ENCODE measurements around the gene RIPK4.
A peak's percentile ranks its signal among the peaks of the same experiment; 100 is the strongest.
"Not testable (repeated sequence)": the region's sequence is repeated elsewhere in the genome, so short reads cannot be mapped to it uniquely, and the experiment has no call there.

The RIPK4 gene

GRCh38 chr21:41723835-41724234 lies 43.0 kb downstream of the RIPK4 start:
- not testable (repeated sequence) for H3K9me3 ChIP-seq (ENCODE audit: control insufficient read depth, insufficient read depth, low read length); H3K36me3 ChIP-seq (ENCODE audit: control insufficient read depth, insufficient read depth, low read length); H3K4me3 ChIP-seq (ENCODE audit: low read depth, low read length); H3K27ac ChIP-seq (ENCODE audit: low read depth, low read length); H3K9ac ChIP-seq (ENCODE audit: low read depth, low read length)
- H3K4me1 ChIP-seq (ENCODE audit: control insufficient read depth, insufficient read depth, low read length) = peaks cover 14% of the 10 kb centered on the region
- peaks cover 30% of the 10 kb centered on the region for H3K27me3 ChIP-seq (ENCODE audit: control insufficient read depth, insufficient read depth, low read length)

GRCh38 chr21:41722052-41723018 lies 44.5 kb downstream of the RIPK4 start:
- H3K27ac ChIP-seq (ENCODE audit: low read depth, low read length) = no peak overlapping the region
- no peak overlapping the region for H3K9ac ChIP-seq (ENCODE audit: low read depth, low read length)
- peaks cover 14% of the 10 kb centered on the region for H3K4me1 ChIP-seq (ENCODE audit: control insufficient read depth, insufficient read depth, low read length)
- H3K36me3 ChIP-seq (ENCODE audit: control insufficient read depth, insufficient read depth, low read length) = no peaks in the 10 kb centered on the region
- H3K27me3 ChIP-seq (ENCODE audit: control insufficient read depth, insufficient read depth, low read length) = peaks cover 30% of the 10 kb centered on the region
- H3K9me3 ChIP-seq (ENCODE audit: control insufficient read depth, insufficient read depth, low read length) = no peaks in the 10 kb centered on the region
- H3K4me3 ChIP-seq (ENCODE audit: low read depth, low read length) = no peak overlapping the region

- Histone ChIP-seq H3K36me3 (ENCODE audit: control insufficient read depth, insufficient read depth, low read length) (no peaks in the 10 kb centered on the region), H3K9ac (ENCODE audit: low read depth, low read length) (no peak overlapping the region), H3K4me1 (ENCODE audit: control insufficient read depth, insufficient read depth, low read length) (peaks cover 10% of the 10 kb centered on the region), H3K4me3 (ENCODE audit: low read depth, low read length) (no peak overlapping the region), H3K9me3 (ENCODE audit: control insufficient read depth, insufficient read depth, low read length) (no peaks in the 10 kb centered on the region), H3K27me3 (ENCODE audit: control insufficient read depth, insufficient read depth, low read length) (peaks cover 13% of the 10 kb centered on the region), H3K27ac (ENCODE audit: low read depth, low read length) (no peak overlapping the region)
These were observed 46.6 kb downstream of the RIPK4 start for GRCh38 chr21:41720250-41720649.

GRCh38 chr21:41719691-41720090 lies 47.2 kb downstream of the RIPK4 start:
- Histone ChIP-seq H3K4me1 (ENCODE audit: control insufficient read depth, insufficient read depth, low read length) (peaks cover 10% of the 10 kb centered on the region), H3K9ac (ENCODE audit: low read depth, low read length) (no peak overlapping the region), H3K27me3 (ENCODE audit: control insufficient read depth, insufficient read depth, low read length) (peaks cover 8% of the 10 kb centered on the region), H3K36me3 (ENCODE audit: control insufficient read depth, insufficient read depth, low read length) (no peaks in the 10 kb centered on the region), H3K27ac (ENCODE audit: low read depth, low read length) (no peak overlapping the region), H3K9me3 (ENCODE audit: control insufficient read depth, insufficient read depth, low read length) (no peaks in the 10 kb centered on the region), H3K4me3 (ENCODE audit: low read depth, low read length) (no peak overlapping the region)

- Histone ChIP-seq H3K27ac (ENCODE audit: low read depth, low read length) (no peak overlapping the region), H3K9me3 (ENCODE audit: control insufficient read depth, insufficient read depth, low read length) (no peaks in the 10 kb centered on the region), H3K9ac (ENCODE audit: low read depth, low read length) (no peak overlapping the region), H3K4me3 (ENCODE audit: low read depth, low read length) (no peak overlapping the region), H3K36me3 (ENCODE audit: control insufficient read depth, insufficient read depth, low read length) (no peaks in the 10 kb centered on the region), H3K27me3 (ENCODE audit: control insufficient read depth, insufficient read depth, low read length) (no peaks in the 10 kb centered on the region; the same call in 1 of the 2 replicates), H3K4me1 (ENCODE audit: control insufficient read depth, insufficient read depth, low read length) (peaks cover 11% of the 10 kb centered on the region)
These were observed 49.1 kb downstream of the RIPK4 start for GRCh38 chr21:41717573-41718330.

- Histone ChIP-seq H3K9me3 (ENCODE audit: control insufficient read depth, insufficient read depth, low read length) (no peaks in the 10 kb centered on the region), H3K27me3 (ENCODE audit: control insufficient read depth, insufficient read depth, low read length) (no peaks in the 10 kb centered on the region; the same call in 1 of the 2 replicates), H3K9ac (ENCODE audit: low read depth, low read length) (no peak overlapping the region), H3K4me3 (ENCODE audit: low read depth, low read length) (no peak overlapping the region), H3K27ac (ENCODE audit: low read depth, low read length) (peak overlapping the region; percentile 82), H3K4me1 (ENCODE audit: control insufficient read depth, insufficient read depth, low read length) (peaks cover 14% of the 10 kb centered on the region), H3K36me3 (ENCODE audit: control insufficient read depth, insufficient read depth, low read length) (no peaks in the 10 kb centered on the region)
These were observed 50.1 kb downstream of the RIPK4 start for GRCh38 chr21:41716751-41717150.

- Histone ChIP-seq H3K36me3 (ENCODE audit: control insufficient read depth, insufficient read depth, low read length) (no peaks in the 10 kb centered on the region), H3K9ac (ENCODE audit: low read depth, low read length) (no peak overlapping the region), H3K4me1 (ENCODE audit: control insufficient read depth, insufficient read depth, low read length) (peaks cover 12% of the 10 kb centered on the region), H3K4me3 (ENCODE audit: low read depth, low read length) (no peak overlapping the region), H3K9me3 (ENCODE audit: control insufficient read depth, insufficient read depth, low read length) (no peaks in the 10 kb centered on the region), H3K27me3 (ENCODE audit: control insufficient read depth, insufficient read depth, low read length) (peaks cover 7% of the 10 kb centered on the region), H3K27ac (ENCODE audit: low read depth, low read length) (peak overlapping the region; percentile 82)
These were observed 51.1 kb downstream of the RIPK4 start for GRCh38 chr21:41715649-41716281.

GRCh38 chr21:41714299-41714865 lies 52.5 kb downstream of the RIPK4 start:
- Histone ChIP-seq H3K4me1 (ENCODE audit: control insufficient read depth, insufficient read depth, low read length) (peaks cover 10% of the 10 kb centered on the region), H3K27ac (ENCODE audit: low read depth, low read length) (peak overlapping the region; percentile 78), H3K27me3 (ENCODE audit: control insufficient read depth, insufficient read depth, low read length) (peaks cover 12% of the 10 kb centered on the region)
- H3K4me3 ChIP-seq (ENCODE audit: low read depth, low read length); H3K36me3 ChIP-seq (ENCODE audit: control insufficient read depth, insufficient read depth, low read length); H3K9ac ChIP-seq (ENCODE audit: low read depth, low read length); H3K9me3 ChIP-seq (ENCODE audit: control insufficient read depth, insufficient read depth, low read length): not testable (repeated sequence)

- Histone ChIP-seq H3K9me3 (ENCODE audit: control insufficient read depth, insufficient read depth, low read length) (no peaks in the 10 kb centered on the region), H3K4me1 (ENCODE audit: control insufficient read depth, insufficient read depth, low read length) (peaks cover 10% of the 10 kb centered on the region), H3K27me3 (ENCODE audit: control insufficient read depth, insufficient read depth, low read length) (peaks cover 12% of the 10 kb centered on the region), H3K9ac (ENCODE audit: low read depth, low read length) (no peak overlapping the region), H3K27ac (ENCODE audit: low read depth, low read length) (peak overlapping the region; percentile 52), H3K4me3 (ENCODE audit: low read depth, low read length) (no peak overlapping the region), H3K36me3 (ENCODE audit: control insufficient read depth, insufficient read depth, low read length) (no peaks in the 10 kb centered on the region)
These were observed 53.2 kb downstream of the RIPK4 start for GRCh38 chr21:41713495-41714281.

- Histone ChIP-seq H3K4me3 (ENCODE audit: low read depth, low read length) (peak overlapping the region; percentile 54), H3K36me3 (ENCODE audit: control insufficient read depth, insufficient read depth, low read length) (no peaks in the 10 kb centered on the region), H3K4me1 (ENCODE audit: control insufficient read depth, insufficient read depth, low read length) (peaks cover 10% of the 10 kb centered on the region), H3K9me3 (ENCODE audit: control insufficient read depth, insufficient read depth, low read length) (no peaks in the 10 kb centered on the region), H3K9ac (ENCODE audit: low read depth, low read length) (no peak overlapping the region), H3K27me3 (ENCODE audit: control insufficient read depth, insufficient read depth, low read length) (peaks cover 12% of the 10 kb centered on the region), H3K27ac (ENCODE audit: low read depth, low read length) (no peak overlapping the region)
These were observed 54.1 kb downstream of the RIPK4 start for GRCh38 chr21:41712730-41713129.
